Measurements from ENCODE around the gene ABHD12B. TPM values are rescaled to one million over a fixed set of nuclear protein-coding genes. Genes with fewer than 3 reads are reported as not detected.

Gene ABHD12B
- total and polyA plus RNA-seq, 2 of the 13 experiments (the other 11 are each of a cell fraction or from before 2014, with no cell fraction given): not detected

- TF ChIP-seq ZNF510 (CRISPR knock-in tag; IDR thresholded peaks at IDR 0.05; ENCODE audit: low read depth) (0 out of 2 replicates have a peak, but pooled peaks have one; percentile 47), SP4 (CRISPR knock-in tag; IDR thresholded peaks at IDR 0.05) (peak; percentile 44; the same call in 1 of the 2 replicates), SIX4 (CRISPR knock-in tag; IDR thresholded peaks at IDR 0.05) (peak; percentile 22; the same call in 1 of the 2 replicates), ZNF557 (CRISPR knock-in tag; IDR thresholded peaks at IDR 0.05) (peak; percentile 65; the same call in 1 of the 2 replicates), ATF3 (CRISPR knock-in tag; IDR thresholded peaks at IDR 0.05) (no peak), DPF2 (CRISPR knock-in tag; IDR thresholded peaks at IDR 0.05; ENCODE audit: borderline replicate concordance, low read depth) (peak; percentile 77; the same call in 1 of the 2 replicates), ZNF142 (CRISPR knock-in tag; IDR thresholded peaks at IDR 0.05) (0 out of 2 replicates have a peak, but pooled peaks have one; percentile 35), HBP1 (CRISPR knock-in tag; IDR thresholded peaks at IDR 0.05; ENCODE audit: low read depth) (0 out of 2 replicates have a peak, but pooled peaks have one; percentile 34), ZNF264 (CRISPR knock-in tag; IDR thresholded peaks at IDR 0.05) (peak; percentile 91), RXRA (CRISPR knock-in tag; IDR thresholded peaks at IDR 0.05) (peak; percentile 96), ELK4 (CRISPR knock-in tag; IDR thresholded peaks at IDR 0.05; ENCODE audit: borderline replicate concordance) (no peak), ZNF367 (CRISPR knock-in tag; IDR thresholded peaks at IDR 0.05; ENCODE audit: borderline replicate concordance) (no peak), TFDP2 (CRISPR knock-in tag; IDR thresholded peaks at IDR 0.05) (no peak), ZIK1 (CRISPR knock-in tag; IDR thresholded peaks at IDR 0.05; ENCODE audit: borderline replicate concordance, low read depth) (no peak), PPARG (CRISPR knock-in tag; conservative IDR thresholded peaks at IDR 0.05) (peak; percentile 92), SMAD9 (CRISPR knock-in tag; IDR thresholded peaks at IDR 0.05) (no peak)
Measured at GRCh38 chr14:50935126-50936015, 63.5 kb downstream of the ABHD12B start (continued).
